Measurements from ENCODE around the gene PPM1H.
"Not testable (repeated sequence)": the region's sequence is repeated elsewhere in the genome, so short reads cannot be mapped to it uniquely, and the experiment has no call there.

The PPM1H gene

DNA sequence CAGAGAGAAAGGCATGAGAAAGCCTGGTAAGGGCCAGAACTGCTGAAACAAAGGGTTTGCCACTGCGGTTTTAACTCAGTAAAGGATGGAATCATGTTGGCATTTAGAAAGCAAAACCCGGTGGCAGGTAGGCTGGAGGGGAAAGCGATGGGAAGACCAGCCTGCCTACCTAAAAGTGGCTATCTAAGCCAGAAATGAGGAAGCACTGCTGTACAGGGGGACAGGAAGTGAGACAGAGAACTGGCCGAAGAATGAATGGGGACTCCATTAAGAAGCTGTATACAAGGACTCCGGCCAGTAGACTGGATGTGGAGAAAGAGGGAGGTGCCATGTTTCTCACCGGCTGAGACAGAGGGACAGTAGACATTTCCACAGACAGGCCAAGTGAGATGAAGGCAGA, 48.2 kb downstream of the PPM1H start:
- peaks cover 10% of the 10 kb centered on the region for H3K79me2 ChIP-seq (ENCODE audit: control insufficient read depth, insufficient read depth, low read length)
- H2BK5ac ChIP-seq (ENCODE audit: low read length) = no peak overlapping the region
- no peak overlapping the region for H4K8ac ChIP-seq (ENCODE audit: low read depth, low read length)
- no peak for DNase-seq
- no CpG with 5 or more reads among the region's 6 CpGs for WGBS (ENCODE audit: extremely low coverage, insufficient coverage, low lambda C conversion rate)
- H3K9ac ChIP-seq (ENCODE audit: low read length) = no peak overlapping the region
- no peak overlapping the region for H3K23ac ChIP-seq (ENCODE audit: low read length)
- H3K36me3 ChIP-seq (ENCODE audit: control insufficient read depth, insufficient read depth, low read length) = no peaks in the 10 kb centered on the region
- H4K5ac ChIP-seq (ENCODE audit: low read length) = no peak overlapping the region
- H3K27me3 ChIP-seq (ENCODE audit: insufficient read depth, low read length, poor library complexity) = no peaks in the 10 kb centered on the region
- no peak overlapping the region for H2AK5ac ChIP-seq (ENCODE audit: low read length)
- H3K56ac ChIP-seq (ENCODE audit: low read length) = no peak overlapping the region
- H2BK15ac ChIP-seq (replicated peaks; ENCODE audit: low read depth) = no peak overlapping the region
- no peak overlapping the region for H3K4me3 ChIP-seq (ENCODE audit: low read length)
- no peaks in the 10 kb centered on the region for H3K4me1 ChIP-seq (ENCODE audit: control insufficient read depth, low read depth, low read length)
- peaks cover 9% of the 10 kb centered on the region for H3K79me1 ChIP-seq (ENCODE audit: low read length)
- H2BK120ac ChIP-seq (ENCODE audit: low read depth, low read length) = no peak overlapping the region
- H3K27ac ChIP-seq (ENCODE audit: low read depth, low read length) = no peak overlapping the region
- H3K4ac ChIP-seq (ENCODE audit: low read depth, low read length) = no peak overlapping the region
- H3K18ac ChIP-seq (ENCODE audit: low read length) = no peak overlapping the region
- no peak overlapping the region for H3K4me2 ChIP-seq (ENCODE audit: low read length)

DNA sequence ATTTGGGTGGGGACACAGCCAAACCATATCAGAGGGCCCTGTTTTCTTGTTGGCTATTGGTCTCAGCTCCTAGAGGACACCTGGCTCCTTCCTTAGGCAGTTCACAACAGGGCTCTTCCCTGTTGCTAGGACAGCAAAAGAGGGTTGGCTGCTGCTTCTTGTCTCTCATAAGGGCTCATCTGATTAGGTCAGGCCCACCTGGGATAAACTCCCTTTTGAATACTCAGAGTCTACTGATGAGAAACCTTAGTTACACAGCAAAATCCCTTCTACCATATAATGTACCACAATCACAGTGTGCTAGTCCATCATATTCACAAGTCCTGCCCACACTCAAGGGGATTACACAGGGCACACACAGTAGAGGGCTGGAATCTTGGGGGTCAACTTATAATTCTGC, 49.7 kb downstream of the PPM1H start:
- H3K23ac ChIP-seq (ENCODE audit: low read length) = no peak overlapping the region
- no peak overlapping the region for H3K27ac ChIP-seq (ENCODE audit: low read depth, low read length)
- H3K79me2 ChIP-seq (ENCODE audit: control insufficient read depth, insufficient read depth, low read length) = peaks cover 6% of the 10 kb centered on the region
- H3K4me2 ChIP-seq (ENCODE audit: low read length) = no peak overlapping the region
- no peak overlapping the region for H2BK120ac ChIP-seq (ENCODE audit: low read depth, low read length)
- no peaks in the 10 kb centered on the region for H3K27me3 ChIP-seq (ENCODE audit: insufficient read depth, low read length, poor library complexity)
- no peak overlapping the region for H3K9ac ChIP-seq (ENCODE audit: low read length)
- peaks cover 12% of the 10 kb centered on the region for H3K4me1 ChIP-seq (ENCODE audit: control insufficient read depth, low read depth, low read length)
- H2BK5ac ChIP-seq (ENCODE audit: low read length) = no peak overlapping the region
- H2BK15ac ChIP-seq (replicated peaks; ENCODE audit: low read depth) = no peak overlapping the region
- no peak overlapping the region for H4K5ac ChIP-seq (ENCODE audit: low read length)
- no peaks in the 10 kb centered on the region for H3K36me3 ChIP-seq (ENCODE audit: control insufficient read depth, insufficient read depth, low read length)
- no peak overlapping the region for H2AK5ac ChIP-seq (ENCODE audit: low read length)
- no peak for DNase-seq
- H3K79me1 ChIP-seq (ENCODE audit: low read length) = peaks cover 15% of the 10 kb centered on the region
- H3K18ac ChIP-seq (ENCODE audit: low read length) = no peak overlapping the region
- H3K4me3 ChIP-seq (ENCODE audit: low read length) = no peak overlapping the region
- H3K56ac ChIP-seq (ENCODE audit: low read length) = no peak overlapping the region
- H4K8ac ChIP-seq (ENCODE audit: low read depth, low read length) = no peak overlapping the region
- H3K4ac ChIP-seq (ENCODE audit: low read depth, low read length) = no peak overlapping the region

- not testable (repeated sequence) for DNase-seq; H3K36me3 ChIP-seq (ENCODE audit: control insufficient read depth, insufficient read depth, low read length); H3K27me3 ChIP-seq (ENCODE audit: insufficient read depth, low read length, poor library complexity); H3K79me2 ChIP-seq (ENCODE audit: control insufficient read depth, insufficient read depth, low read length); H2BK5ac ChIP-seq (ENCODE audit: low read length); H4K5ac ChIP-seq (ENCODE audit: low read length); H3K23ac ChIP-seq (ENCODE audit: low read length); H3K4me2 ChIP-seq (ENCODE audit: low read length); H2BK120ac ChIP-seq (ENCODE audit: low read depth, low read length); H2BK15ac ChIP-seq (replicated peaks; ENCODE audit: low read depth); H3K27ac ChIP-seq (ENCODE audit: low read depth, low read length); H3K56ac ChIP-seq (ENCODE audit: low read length); H3K9ac ChIP-seq (ENCODE audit: low read length); H3K4me3 ChIP-seq (ENCODE audit: low read length); H3K4ac ChIP-seq (ENCODE audit: low read depth, low read length); H3K18ac ChIP-seq (ENCODE audit: low read length); H4K8ac ChIP-seq (ENCODE audit: low read depth, low read length); H2AK5ac ChIP-seq (ENCODE audit: low read length)
- WGBS (ENCODE audit: extremely low coverage, insufficient coverage, low lambda C conversion rate) = no CpG with 5 or more reads among the region's 5 CpGs
- Histone ChIP-seq H3K4me1 (ENCODE audit: control insufficient read depth, low read depth, low read length) (peaks cover 12% of the 10 kb centered on the region), H3K79me1 (ENCODE audit: low read length) (peaks cover 17% of the 10 kb centered on the region)
These were observed 50.1 kb downstream of the PPM1H start for GRCh38 chr12:62884832-62885231.

DNA sequence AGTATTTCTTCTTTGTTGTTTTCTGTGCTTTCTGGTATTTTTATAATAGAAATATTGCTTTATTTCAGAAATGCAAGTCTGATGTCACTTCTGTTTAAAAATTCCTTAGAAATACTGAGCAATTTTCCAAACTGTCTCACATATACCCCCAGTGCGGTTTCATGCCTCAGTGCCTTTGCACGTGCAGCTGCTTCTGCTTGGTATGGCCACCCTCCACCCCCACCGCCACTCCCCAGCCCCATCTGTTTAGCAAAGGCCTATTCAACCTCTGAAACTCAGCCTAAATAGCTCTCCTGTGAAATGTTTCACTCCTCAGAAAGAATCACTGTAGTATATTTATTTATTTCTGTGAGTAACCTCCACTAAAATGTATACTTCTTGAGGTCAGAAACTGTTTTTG, 52.3 kb downstream of the PPM1H start:
- Histone ChIP-seq H2BK120ac (ENCODE audit: low read depth, low read length) (no peak overlapping the region), H3K27ac (ENCODE audit: low read depth, low read length) (no peak overlapping the region), H2BK5ac (ENCODE audit: low read length) (no peak overlapping the region), H3K27me3 (ENCODE audit: insufficient read depth, low read length, poor library complexity) (no peaks in the 10 kb centered on the region), H3K4me3 (ENCODE audit: low read length) (no peak overlapping the region), H3K79me1 (ENCODE audit: low read length) (peaks cover 19% of the 10 kb centered on the region), H3K56ac (ENCODE audit: low read length) (no peak overlapping the region), H3K36me3 (ENCODE audit: control insufficient read depth, insufficient read depth, low read length) (no peaks in the 10 kb centered on the region), H3K23ac (ENCODE audit: low read length) (no peak overlapping the region), H3K4me1 (ENCODE audit: control insufficient read depth, low read depth, low read length) (peaks cover 12% of the 10 kb centered on the region), H2AK5ac (ENCODE audit: low read length) (no peak overlapping the region), H3K79me2 (ENCODE audit: control insufficient read depth, insufficient read depth, low read length) (peaks cover 4% of the 10 kb centered on the region), H3K9ac (ENCODE audit: low read length) (no peak overlapping the region), H4K5ac (ENCODE audit: low read length) (no peak overlapping the region), H2BK15ac (replicated peaks; ENCODE audit: low read depth) (no peak overlapping the region), H3K18ac (ENCODE audit: low read length) (no peak overlapping the region), H3K4ac (ENCODE audit: low read depth, low read length) (no peak overlapping the region), H4K8ac (ENCODE audit: low read depth, low read length) (no peak overlapping the region), H3K4me2 (ENCODE audit: low read length) (no peak overlapping the region)
- WGBS (ENCODE audit: extremely low coverage, insufficient coverage, low lambda C conversion rate) = no CpG with 5 or more reads among the region's 3 CpGs
- DNase-seq = no peak

DNA sequence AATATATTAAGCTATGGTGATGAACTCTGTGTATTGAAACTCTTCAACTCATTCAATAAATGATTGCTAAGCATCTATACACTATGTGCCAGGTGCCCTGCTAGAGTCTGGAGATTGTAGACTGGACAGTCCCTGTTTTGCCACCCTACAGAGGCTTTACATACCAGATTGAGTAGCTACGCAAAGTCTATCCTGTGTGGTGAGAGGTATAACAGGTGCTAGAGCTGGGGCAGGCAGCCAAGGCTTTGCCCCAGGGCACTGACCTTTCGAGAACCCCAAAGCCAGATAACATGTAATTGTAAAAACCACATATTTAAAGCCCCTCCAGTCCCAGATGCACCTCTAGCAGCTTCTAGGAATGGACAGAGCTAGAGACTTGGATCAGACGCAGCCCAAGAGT, 52.8 kb downstream of the PPM1H start:
- no CpG with 5 or more reads among the region's 3 CpGs for WGBS (ENCODE audit: extremely low coverage, insufficient coverage, low lambda C conversion rate)
- Histone ChIP-seq H3K27ac (ENCODE audit: low read depth, low read length) (no peak overlapping the region), H3K79me1 (ENCODE audit: low read length) (peaks cover 19% of the 10 kb centered on the region)

GRCh38 chr12:62879691-62880090, 55.3 kb downstream of the PPM1H start:
- no peak overlapping the region for H3K4ac ChIP-seq (ENCODE audit: low read depth, low read length)
- H3K56ac ChIP-seq (ENCODE audit: low read length) = no peak overlapping the region
- no peak overlapping the region for H3K9ac ChIP-seq (ENCODE audit: low read length)
- H3K36me3 ChIP-seq (ENCODE audit: control insufficient read depth, insufficient read depth, low read length) = no peaks in the 10 kb centered on the region
- H2BK120ac ChIP-seq (ENCODE audit: low read depth, low read length) = no peak overlapping the region
- no peak overlapping the region for H3K18ac ChIP-seq (ENCODE audit: low read length)
- H4K8ac ChIP-seq (ENCODE audit: low read depth, low read length) = no peak overlapping the region
- H3K79me1 ChIP-seq (ENCODE audit: low read length) = peaks cover 11% of the 10 kb centered on the region
- H3K27me3 ChIP-seq (ENCODE audit: insufficient read depth, low read length, poor library complexity) = no peaks in the 10 kb centered on the region
- no CpG with 5 or more reads among the region's 1 CpG for WGBS (ENCODE audit: extremely low coverage, insufficient coverage, low lambda C conversion rate)
- H3K4me3 ChIP-seq (ENCODE audit: low read length) = no peak overlapping the region
- no peak for DNase-seq
- no peak overlapping the region for H2BK5ac ChIP-seq (ENCODE audit: low read length)
- no peak overlapping the region for H3K23ac ChIP-seq (ENCODE audit: low read length)
- H3K4me2 ChIP-seq (ENCODE audit: low read length) = no peak overlapping the region
- H3K4me1 ChIP-seq (ENCODE audit: control insufficient read depth, low read depth, low read length) = peaks cover 12% of the 10 kb centered on the region
- no peak overlapping the region for H2BK15ac ChIP-seq (replicated peaks; ENCODE audit: low read depth)
- no peak overlapping the region for H4K5ac ChIP-seq (ENCODE audit: low read length)
- no peak overlapping the region for H2AK5ac ChIP-seq (ENCODE audit: low read length)
- H3K27ac ChIP-seq (ENCODE audit: low read depth, low read length) = no peak overlapping the region
- peaks cover 2% of the 10 kb centered on the region for H3K79me2 ChIP-seq (ENCODE audit: control insufficient read depth, insufficient read depth, low read length)

More for the DNA sequence above, 52.8 kb downstream of the PPM1H start:
- Histone ChIP-seq H3K4ac (ENCODE audit: low read depth, low read length) (no peak overlapping the region), H2AK5ac (ENCODE audit: low read length) (no peak overlapping the region), H3K56ac (ENCODE audit: low read length) (no peak overlapping the region), H4K5ac (ENCODE audit: low read length) (no peak overlapping the region), H3K18ac (ENCODE audit: low read length) (no peak overlapping the region), H2BK120ac (ENCODE audit: low read depth, low read length) (no peak overlapping the region), H3K4me1 (ENCODE audit: control insufficient read depth, low read depth, low read length) (peaks cover 12% of the 10 kb centered on the region), H3K4me2 (ENCODE audit: low read length) (no peak overlapping the region), H3K4me3 (ENCODE audit: low read length) (no peak overlapping the region), H2BK5ac (ENCODE audit: low read length) (no peak overlapping the region), H2BK15ac (replicated peaks; ENCODE audit: low read depth) (no peak overlapping the region), H3K79me2 (ENCODE audit: control insufficient read depth, insufficient read depth, low read length) (peaks cover 4% of the 10 kb centered on the region), H3K27me3 (ENCODE audit: insufficient read depth, low read length, poor library complexity) (no peaks in the 10 kb centered on the region), H3K36me3 (ENCODE audit: control insufficient read depth, insufficient read depth, low read length) (no peaks in the 10 kb centered on the region), H4K8ac (ENCODE audit: low read depth, low read length) (no peak overlapping the region), H3K23ac (ENCODE audit: low read length) (no peak overlapping the region), H3K9ac (ENCODE audit: low read length) (no peak overlapping the region)
- DNase-seq = no peak
